GM12878 (cell line): ENCODE measurements around the gene IRS2. TPM values are rescaled to one million over a fixed set of nuclear protein-coding genes. Genes with fewer than 3 reads are reported as not detected.

ENCODE experiments used
- ATAC-seq: fragments of 200-7000 bp; cut with Tn5 transposase; 3 replicates; pipeline ENCODE4 v1.9.1; 2020; ENCODE audit warnings: mild to moderate bottlenecking, moderate library complexity
- BruUV-seq: library from RNA; stranded (reverse); fragments of 400-500 nt; replicated peaks from 2 replicates; lab custom pipeline; 2021; lab: Mats Ljungman, UMichigan
- CTCF ChIA-PET: fragments of 300-600 bp; sonication (Branson Sonifier 250); formaldehyde crosslinking; extraction: SDS; loops from one replicate; lab custom pipeline; 2021; ENCODE audit warnings: inconsistent platforms; lab: Yijun Ruan, JAX
- POLR2A ChIA-PET: fragments of 350-600 bp; formaldehyde crosslinking; extraction: SDS; loops from one replicate; lab custom pipeline; 2021; ENCODE audit warnings: inconsistent platforms; lab: Charles Lee
- RAD21 ChIA-PET: fragments of 300-600 bp; sonication (Branson Sonifier 250); formaldehyde crosslinking; loops from one replicate; lab custom pipeline; 2023; ENCODE audit warnings: antibody characterized with exemption; ENCODE audit not compliant: unreplicated experiment; lab: Charles Lee
- SMC1A ChIA-PET: fragments of 300-600 bp; sonication (Branson Sonifier 250); formaldehyde crosslinking; loops from one replicate; lab custom pipeline; 2023; ENCODE audit not compliant: unreplicated experiment, uncharacterized antibody; lab: Charles Lee
- DNase-seq: peaks from one replicate; pipeline ENCODE4 v3.0.0-alpha.2; 2011; ENCODE audit warnings: low read depth, low spot score
- FAIRE-seq: peaks from 3 replicates; lab custom pipeline; 2011; peaks lifted over from hg19 to GRCh38; lab: Jason Lieb, UNC
- H2AFZ ChIP-seq: 2 replicates; pipeline ENCODE4 v1.6.0; 2011; ENCODE audit warnings: low read depth, low read length, control low read depth; ENCODE audit not compliant: control insufficient read depth
- H3K27ac ChIP-seq: 2 replicates; pipeline ENCODE4 v1.5.1; 2011; ENCODE audit warnings: control low read depth; ENCODE audit not compliant: control insufficient read depth, insufficient read depth
- H3K27me3 ChIP-seq, 2 experiments: replicated peaks in 1 of 2; 2 replicates each; pipeline versions ENCODE4 v1.6.0 to v1.6.1; 2011; ENCODE audit warnings: low read length in 1 of 2; ENCODE audit not compliant: control insufficient read depth in 2 of 2, insufficient read depth in 2 of 2
- H3K36me3 ChIP-seq, 2 experiments: 2 replicates each; pipeline ENCODE4 v1.5.1; 2011; ENCODE audit warnings: low read length in 1 of 2; ENCODE audit not compliant: control insufficient read depth in 2 of 2, insufficient read depth in 2 of 2
- H3K4me1 ChIP-seq: 2 replicates; pipeline ENCODE4 v1.6.1; 2011; ENCODE audit warnings: mild to moderate bottlenecking, low read length, moderate library complexity, mixed read lengths; ENCODE audit not compliant: control insufficient read depth, insufficient read depth
- H3K4me2 ChIP-seq: 2 replicates; pipeline ENCODE4 v1.6.0; 2011; ENCODE audit warnings: control low read depth; ENCODE audit not compliant: control insufficient read depth, insufficient read depth
- H3K4me3 ChIP-seq: fragments of 200-600 bp; sonication (generic); 2 replicates; pipeline ENCODE4 v1.5.1; 2016
- H3K79me2 ChIP-seq: 2 replicates; pipeline ENCODE4 v1.6.0; 2011; ENCODE audit warnings: low read length; ENCODE audit not compliant: control insufficient read depth, insufficient read depth
- H3K9ac ChIP-seq: 2 replicates; pipeline ENCODE4 v1.8.0; 2011; ENCODE audit warnings: low read length, control low read depth, mixed read lengths; ENCODE audit not compliant: control insufficient read depth, insufficient read depth
- H3K9me3 ChIP-seq: replicated peaks from 3 replicates; pipeline ENCODE4 v1.5.1; 2011; ENCODE audit warnings: mild to moderate bottlenecking, low read length; ENCODE audit not compliant: control insufficient read depth, insufficient read depth
- H4K20me1 ChIP-seq: 2 replicates; pipeline ENCODE4 v1.6.0; 2011; ENCODE audit not compliant: control insufficient read depth, insufficient read depth
- CBFB ChIP-seq: IDR thresholded peaks from 2 replicates; pipeline ENCODE4 v1.6.1; 2016; ENCODE audit warnings: antibody characterized with exemption, low read depth
- ETV6 ChIP-seq, 2 experiments: fragments of 450-650 bp in 1 of 2; IDR thresholded peaks in 1 of 2; conservative IDR thresholded peaks in 1 of 2; 2 replicates each; pipeline ENCODE4 v1.6.1; 2014; ENCODE audit warnings: antibody characterized with exemption in 1 of 2, borderline replicate concordance in 1 of 2, low read depth in 1 of 2, mild to moderate bottlenecking in 1 of 2, moderate library complexity in 1 of 2
- EZH2 ChIP-seq: IDR thresholded peaks from 2 replicates; pipeline ENCODE4 v1.6.1; 2012; ENCODE audit warnings: low read depth, mild to moderate bottlenecking, control low read depth, inconsistent platforms, low read length, borderline replicate concordance; ENCODE audit not compliant: control insufficient read depth
- HCFC1 ChIP-seq: fragments of 150-350 bp; IDR thresholded peaks from 2 replicates; pipeline ENCODE4 v1.6.1; 2014; ENCODE audit warnings: low read length
- IRF5 ChIP-seq: fragments of 450-650 bp; IDR thresholded peaks from 2 replicates; pipeline ENCODE4 v1.6.1; 2017; ENCODE audit warnings: borderline replicate concordance
- LARP7 ChIP-seq: fragments of 450-650 bp; IDR thresholded peaks from 2 replicates; pipeline ENCODE4 v1.6.1; 2017; ENCODE audit warnings: mild to moderate bottlenecking
- NR2F1 ChIP-seq: fragments of 450-650 bp; conservative IDR thresholded peaks from 2 replicates; pipeline ENCODE4 v1.6.1; 2017; ENCODE audit warnings: mild to moderate bottlenecking
- POLR2AphosphoS2 ChIP-seq: IDR thresholded peaks from 2 replicates; pipeline ENCODE4 v1.6.1; 2011; ENCODE audit warnings: low read depth, mild to moderate bottlenecking, low read length, improper control_type of control experiment, moderate library complexity
- RAD21 ChIP-seq: IDR thresholded peaks from 2 replicates; pipeline ENCODE4 v1.6.1; 2011; ENCODE audit warnings: mild to moderate bottlenecking, low read depth, low read length, moderate library complexity; ENCODE audit not compliant: insufficient read depth
- SRF ChIP-seq, 2 experiments: IDR thresholded peaks; 2 replicates each; pipeline ENCODE4 v1.6.1; 2011; ENCODE audit warnings: low read depth in 2 of 2, low read length in 2 of 2, mild to moderate bottlenecking in 1 of 2, moderate library complexity in 1 of 2
- STAT1 ChIP-seq: fragments of 450-650 bp; conservative IDR thresholded peaks from 2 replicates; pipeline ENCODE4 v1.6.1; 2014; ENCODE audit warnings: antibody characterized with exemption, mild to moderate bottlenecking
- ZBED1 ChIP-seq: IDR thresholded peaks from 2 replicates; pipeline ENCODE4 v1.6.1; 2016; ENCODE audit warnings: borderline replicate concordance
- ZNF274 ChIP-seq: IDR thresholded peaks from one replicate; pipeline ENCODE4 v1.8.0; 2011; ENCODE audit not compliant: insufficient read length, insufficient read depth
- ZSCAN29 ChIP-seq: fragments of 450-650 bp; IDR thresholded peaks from 2 replicates; pipeline ENCODE4 v1.6.1; 2017; ENCODE audit warnings: mild to moderate bottlenecking, moderate library complexity
- WGBS: methylation state at CpG from one replicate; pipeline ENCODE4 v1.1.6; 2016; ENCODE audit warnings: low lambda C conversion rate; ENCODE audit not compliant: insufficient replicate concordance, insufficient coverage; ENCODE audit errors: missing lambda C conversion rate; 5-methylcytosine and 5-hydroxymethylcytosine counted together
- in situ Hi-C: fragments of 300-500 bp; cut with MboI; formaldehyde crosslinking; loops from 9 replicates; pipeline ENCODE4 v1.14.3; 2018; ENCODE audit warnings: mixed read lengths
- intact Hi-C: fragments of 100-400 bp; cut with micrococcal nuclease; formaldehyde crosslinking; loops from one replicate; pipeline ENCODE4 v1.14.2; 2022; ENCODE audit not compliant: unreplicated experiment
- polyA plus RNA-seq, 11 experiments: library from polyadenylated mRNA; depleted of rRNA in 4 of 11; unstranded in 6 of 11; stranded (reverse) in 5 of 11; fragments of >200 nt; fragmentation: Nextera tagmentation in 4 of 11; fragmentation: Illumina TruSeq in 1 of 11; extraction: Ambion mirVana in 4 of 11; extraction: Trizol in 1 of 11; gene quantifications; 1 replicate in 1 of 11; 2 replicates in 10 of 11; pipeline versions ENCODE4 v1.2.1 to v1.2.3, GENCODE V29; 2011 to 2016; ENCODE audit warnings: inconsistent platforms in 2 of 11, missing spikeins in 2 of 11, low read depth in 1 of 11
- total RNA-seq, 4 experiments: library from RNA; depleted of rRNA in 3 of 4; stranded (reverse); fragments of >200 nt in 3 of 4; fragmentation: Illumina TruSeq in 1 of 4; extraction: Trizol in 1 of 4; gene quantifications; 2 replicates each; pipeline versions ENCODE4 v1.2.1 to v1.2.3, GENCODE V29; 2013 to 2021
- TF ChIP-seq, protein P1 (sequence below): fragments of 450-650 bp; IDR thresholded peaks from 2 replicates; pipeline ENCODE4 v1.6.1; 2016; ENCODE audit warnings: mild to moderate bottlenecking

The IRS2 gene
- total and polyA plus RNA-seq, 10 of the 15 experiments (the other 5 are each of a cell fraction or from before 2014, with no cell fraction given), result 0.01 to 0.31 (median 0.07) TPM; not detected in 6

- BruUV-seq, result no TSS peak
- no peak overlapping the region for H2AFZ ChIP-seq
- no peak overlapping the region for H3K27ac ChIP-seq
- H3K9ac ChIP-seq, result no peak overlapping the region
- ChIA-PET CTCF (no interaction called here), RAD21 (interaction anchor here (1.5 kb wide), 1 partner anchor 9 kb away, joined by 3 read pairs; no protein-coding TSS in a partner anchor), SMC1A (interaction anchor here (1.0 kb wide), 2 partner anchors 10 to 107 kb away, joined by 3 to 4 read pairs; no protein-coding TSS in a partner anchor), POLR2A (no interaction called here)
- no peaks in the 10 kb centered on the region for H3K27me3 ChIP-seq
- H3K79me2 ChIP-seq, result no peaks in the 10 kb centered on the region
- H4K20me1 ChIP-seq, result no peaks in the 10 kb centered on the region
- TF ChIP-seq EZH2 (no peak), RAD21 (no peak)
- TF ChIP-seq, protein P1, sequence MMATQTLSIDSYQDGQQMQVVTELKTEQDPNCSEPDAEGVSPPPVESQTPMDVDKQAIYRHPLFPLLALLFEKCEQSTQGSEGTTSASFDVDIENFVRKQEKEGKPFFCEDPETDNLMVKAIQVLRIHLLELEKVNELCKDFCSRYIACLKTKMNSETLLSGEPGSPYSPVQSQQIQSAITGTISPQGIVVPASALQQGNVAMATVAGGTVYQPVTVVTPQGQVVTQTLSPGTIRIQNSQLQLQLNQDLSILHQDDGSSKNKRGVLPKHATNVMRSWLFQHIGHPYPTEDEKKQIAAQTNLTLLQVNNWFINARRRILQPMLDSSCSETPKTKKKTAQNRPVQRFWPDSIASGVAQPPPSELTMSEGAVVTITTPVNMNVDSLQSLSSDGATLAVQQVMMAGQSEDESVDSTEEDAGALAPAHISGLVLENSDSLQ, result no peak
- 57% methylated on average over 7 of the region's 7 CpGs for WGBS
- intact Hi-C loops (no loop called here), in situ Hi-C loops (no loop called here)
- FAIRE-seq, result no peak
- no peaks in the 10 kb centered on the region for H3K36me3 ChIP-seq
- no peaks in the 10 kb centered on the region; the same call in 2 of the 3 replicates for H3K9me3 ChIP-seq
- no peak overlapping the region for H3K4me2 ChIP-seq
- ATAC-seq, result no peak
- H3K4me1 ChIP-seq, result no peaks in the 10 kb centered on the region
- H3K4me3 ChIP-seq, result no peak overlapping the region
- no peak for DNase-seq
These were observed 6.4 kb downstream of the IRS2 start for GRCh38 chr13:109779876-109780510.

GRCh38 chr13:109779074-109779473, 7.3 kb downstream of the IRS2 start:
- H3K4me1 ChIP-seq, result no peaks in the 10 kb centered on the region
- H3K36me3 ChIP-seq, result no peaks in the 10 kb centered on the region
- ChIA-PET POLR2A (no interaction called here), CTCF (no interaction called here), SMC1A (no interaction called here), RAD21 (interaction anchor here (1.5 kb wide), 1 partner anchor 10 kb away, joined by 3 read pairs; no protein-coding TSS in a partner anchor)
- FAIRE-seq, result no peak
- H3K4me3 ChIP-seq, result no peak overlapping the region
- intact Hi-C loops (no loop called here), in situ Hi-C loops (no loop called here)
- H3K79me2 ChIP-seq, result no peaks in the 10 kb centered on the region
- H3K9me3 ChIP-seq, result no peaks in the 10 kb centered on the region; the same call in 2 of the 3 replicates
- BruUV-seq, result no TSS peak
- no peaks in the 10 kb centered on the region for H3K27me3 ChIP-seq
- WGBS, result 2% methylated on average over 4 of the region's 4 CpGs
- H4K20me1 ChIP-seq, result no peaks in the 10 kb centered on the region
- H2AFZ ChIP-seq, result no peak overlapping the region
- DNase-seq, result no peak
- no peak overlapping the region for H3K27ac ChIP-seq
- no peak overlapping the region for H3K9ac ChIP-seq
- no peak overlapping the region for H3K4me2 ChIP-seq
- ATAC-seq, result peak; percentile 58
- TF ChIP-seq STAT1 (no peak), ETV6 (conservative IDR thresholded peaks at IDR 0.05 in 1 of 2, IDR thresholded peaks at IDR 0.05 in 1 of 2; ENCODE audit: borderline replicate concordance in 1 of 2, low read depth in 1 of 2) (no peak), ZSCAN29 (no peak), HCFC1 (no peak), CBFB (no peak), NR2F1 (no peak), IRF5 (no peak), ZNF274 (no peak), LARP7 (no peak), POLR2AphosphoS2 (no peak), ZBED1 (no peak), SRF (IDR thresholded peaks at IDR 0.05; ENCODE audit: low read depth in 2 of 2, low read length in 2 of 2) (no peak)
